Vagina (tissue), 2 donors: Measurements from ENCODE around the gene TEX35. TPM values are rescaled to one million over a fixed set of nuclear protein-coding genes. Genes with fewer than 3 reads are reported as not detected.

Experiments used
- DNase-seq, 2 donors: peaks; one replicate each; pipeline ENCODE4 v3.0.0-alpha.2; 2017; ENCODE audit errors: extremely low spot score in 2 of 2
- H3K27ac ChIP-seq: fragments of 200-600 bp; sonication (generic); one replicate; pipeline ENCODE4 v1.5.1; 2019
- H3K27me3 ChIP-seq: fragments of 200-600 bp; sonication (generic); one replicate; pipeline ENCODE4 v1.5.1; 2019
- H3K36me3 ChIP-seq, 2 donors: fragments of 200-600 bp; sonication (generic); one replicate each; pipeline ENCODE4 v1.5.1; 2017 to 2019
- H3K4me1 ChIP-seq: fragments of 200-600 bp; sonication (generic); one replicate; pipeline ENCODE4 v1.5.1; 2019
- H3K4me3 ChIP-seq, 2 donors: fragments of 200-600 bp; sonication (generic); 1 replicate in 1 of 2; 2 replicates in 1 of 2; pipeline ENCODE4 v1.5.1; 2016 to 2019
- H3K9me3 ChIP-seq: fragments of 200-600 bp; sonication (generic); one replicate; pipeline ENCODE4 v1.5.1; 2019
- CTCF ChIP-seq, 3 experiments: fragments of 450-650 bp in 2 of 3; fragments of 200-600 bp in 1 of 3; sonication (generic) in 1 of 3; IDR thresholded peaks; one replicate each; pipeline ENCODE4 v1.5.1; 2017 to 2019; ENCODE audit warnings: antibody characterized with exemption in 3 of 3, mild to moderate bottlenecking in 2 of 3, moderate library complexity in 2 of 3
- POLR2A ChIP-seq, 2 donors: fragments of 450-650 bp; IDR thresholded peaks; one replicate each; pipeline ENCODE4 v1.6.1; 2017; ENCODE audit warnings: antibody characterized with exemption in 2 of 2, mild to moderate bottlenecking in 2 of 2, moderate library complexity in 2 of 2
- POLR2AphosphoS5 ChIP-seq, 2 donors: sonication (generic); formaldehyde crosslinking; IDR thresholded peaks; one replicate each; pipeline ENCODE4 v1.9.0; 2017; ENCODE audit warnings: antibody characterized with exemption in 2 of 2, mild to moderate bottlenecking in 2 of 2, low read depth in 1 of 2; ENCODE audit not compliant: insufficient read depth in 1 of 2
- intact Hi-C: fragments of 100-400 bp; cut with DNase I; formaldehyde crosslinking; loops from one replicate; pipeline ENCODE4 v1.15.1; 2023
- total RNA-seq: library from RNA; depleted of rRNA; stranded (reverse); fragments of >200 nt; gene quantifications from one replicate; pipeline ENCODE4 v1.2.3, GENCODE V29; 2016

Gene TEX35
- total RNA-seq, 1 donor from 2014 or later: not detected

- Histone ChIP-seq H3K36me3 (no peaks in the 10 kb centered on the region), H3K27me3 (no peaks in the 10 kb centered on the region), H3K9me3 (no peaks in the 10 kb centered on the region), H3K4me1 (peaks cover 4% of the 10 kb centered on the region), H3K27ac (no peak overlapping the region), H3K4me3 (no peak overlapping the region)
- no peak for DNase-seq
- intact Hi-C loops: loop anchor here (10.0 kb wide), 1 partner anchor 495 kb away; no protein-coding TSS in a partner anchor
- no peak for TF ChIP-seq CTCF (IDR thresholded peaks at IDR 0.05)
- no peak for TF ChIP-seq POLR2A (IDR thresholded peaks at IDR 0.05)
- no peak for TF ChIP-seq POLR2AphosphoS5 (IDR thresholded peaks at IDR 0.05; ENCODE audit: insufficient read depth in 1 of 2, low read depth in 1 of 2)
These were observed 2.8 kb upstream of the TEX35 start for GRCh38 chr1:178510155-178510554.

GRCh38 chr1:178513278-178513983, 522 bp downstream of the TEX35 start:
- intact Hi-C loops: loop anchor here (10.0 kb wide), 1 partner anchor 499 kb away; no protein-coding TSS in a partner anchor
- DNase-seq: no peak

GRCh38 chr1:178516110-178516509, 3.2 kb downstream of the TEX35 start:
- Histone ChIP-seq H3K9me3 (no peaks in the 10 kb centered on the region), H3K27me3 (no peaks in the 10 kb centered on the region), H3K4me3 (no peak overlapping the region), H3K36me3 (no peaks in the 10 kb centered on the region), H3K4me1 (no peaks in the 10 kb centered on the region), H3K27ac (no peak overlapping the region)
- intact Hi-C loops: loop anchor here (10.0 kb wide), 1 partner anchor 501 kb away; no protein-coding TSS in a partner anchor
- no peak for DNase-seq
- no peak for TF ChIP-seq POLR2A (IDR thresholded peaks at IDR 0.05)
- no peak for TF ChIP-seq POLR2AphosphoS5 (IDR thresholded peaks at IDR 0.05; ENCODE audit: insufficient read depth in 1 of 2, low read depth in 1 of 2)
- TF ChIP-seq CTCF (IDR thresholded peaks at IDR 0.05): no peak

More at GRCh38 chr1:178513278-178513983, 522 bp downstream of the TEX35 start:
- no peak overlapping the region for H3K4me3 ChIP-seq
- H3K27me3 ChIP-seq: no peaks in the 10 kb centered on the region
- no peaks in the 10 kb centered on the region for H3K9me3 ChIP-seq
- TF ChIP-seq POLR2A (IDR thresholded peaks at IDR 0.05): no peak
- no peak overlapping the region for H3K27ac ChIP-seq
- H3K4me1 ChIP-seq: no peaks in the 10 kb centered on the region
- no peaks in the 10 kb centered on the region for H3K36me3 ChIP-seq

- TF ChIP-seq POLR2AphosphoS5 (IDR thresholded peaks at IDR 0.05; ENCODE audit: insufficient read depth in 1 of 2, low read depth in 1 of 2): no peak
- TF ChIP-seq CTCF (IDR thresholded peaks at IDR 0.05): no peak
- TF ChIP-seq POLR2A (IDR thresholded peaks at IDR 0.05): no peak
- Histone ChIP-seq H3K27ac (no peak overlapping the region), H3K36me3 (no peaks in the 10 kb centered on the region), H3K9me3 (no peaks in the 10 kb centered on the region), H3K4me1 (no peaks in the 10 kb centered on the region), H3K4me3 (no peak overlapping the region), H3K27me3 (no peaks in the 10 kb centered on the region)
- no peak for DNase-seq
- intact Hi-C loops: loop anchor here (10.0 kb wide), 1 partner anchor 504 kb away; no protein-coding TSS in a partner anchor
These were observed 6.0 kb downstream of the TEX35 start for GRCh38 chr1:178518894-178519293.

- Histone ChIP-seq H3K27me3 (no peaks in the 10 kb centered on the region), H3K4me1 (no peaks in the 10 kb centered on the region), H3K9me3 (no peaks in the 10 kb centered on the region), H3K4me3 (no peak overlapping the region), H3K27ac (no peak overlapping the region), H3K36me3 (no peaks in the 10 kb centered on the region)
- intact Hi-C loops: no loop called here
- no peak for DNase-seq
- TF ChIP-seq POLR2A (IDR thresholded peaks at IDR 0.05): no peak
- no peak for TF ChIP-seq CTCF (IDR thresholded peaks at IDR 0.05)
- TF ChIP-seq POLR2AphosphoS5 (IDR thresholded peaks at IDR 0.05; ENCODE audit: insufficient read depth in 1 of 2, low read depth in 1 of 2): no peak
These were observed 7.9 kb downstream of the TEX35 start for GRCh38 chr1:178520803-178521202.
